ENCODE results near the gene PID1. TPM values are rescaled to one million over a fixed set of nuclear protein-coding genes. Genes with fewer than 3 reads are reported as not detected.

Gene PID1
- total and polyA plus RNA-seq, 10 donors: 3.2 to 30.0 (median 14.7) TPM

DNA sequence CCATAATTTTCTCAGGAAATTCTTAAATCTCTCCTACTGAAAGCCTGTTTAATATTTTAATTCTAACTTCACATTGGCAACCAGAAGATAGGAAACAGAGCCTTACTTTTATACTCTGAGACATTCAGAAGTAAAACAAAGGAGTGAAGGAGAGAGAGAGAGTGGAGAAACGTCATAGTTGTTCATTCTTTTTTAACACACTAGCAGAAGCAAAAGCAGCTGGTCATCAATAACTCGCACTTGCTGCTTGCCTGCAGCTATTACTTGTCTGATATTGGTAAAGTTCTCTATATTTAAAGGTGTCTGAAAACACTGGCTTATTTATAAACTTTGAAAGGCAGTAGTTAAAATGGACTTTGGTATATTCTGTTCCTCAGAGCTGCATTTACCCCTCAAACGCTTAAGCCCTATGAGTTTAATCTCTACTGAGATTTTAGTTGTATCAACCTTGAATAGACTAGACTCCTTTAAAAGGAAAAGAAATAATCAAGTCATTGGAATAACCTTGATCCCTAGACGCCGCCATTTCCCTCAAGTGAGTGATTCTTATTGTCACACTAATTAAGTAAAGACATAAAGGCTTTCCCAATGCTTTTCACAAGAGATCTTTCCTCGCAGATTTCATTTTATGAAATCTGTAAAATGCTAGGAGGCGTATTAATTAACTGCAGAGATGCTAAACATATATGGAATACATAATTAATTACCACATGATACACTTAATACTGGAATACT is 182.0 kb downstream of the PID1 start:
- WGBS, 5 donors: 73 to 85% (median 76%) methylated on average over 7 of the region's 7 CpGs

DNA sequence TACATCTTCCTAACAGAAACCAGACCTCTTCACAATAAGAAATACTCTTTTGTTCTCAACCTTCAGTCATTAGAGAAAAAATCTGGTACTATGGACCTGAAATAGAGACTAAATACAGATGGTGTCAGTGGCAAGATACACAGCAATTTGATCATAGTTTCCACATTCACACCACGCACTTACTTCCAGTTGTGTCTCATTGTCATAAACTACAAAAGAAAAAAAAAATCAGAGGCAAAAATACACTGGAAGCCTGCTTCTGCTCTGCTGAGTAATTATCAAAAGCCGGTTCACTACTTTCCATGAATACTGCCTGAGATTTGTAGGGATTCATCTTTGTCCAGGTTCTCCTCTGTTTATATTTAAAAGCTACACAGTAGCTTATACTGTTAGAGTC is 182.6 kb downstream of the PID1 start:
- Histone ChIP-seq H3K27me3 (replicated peaks in 1 of 7) (no peaks in the 10 kb centered on the region), H3K4me3 (no peak overlapping the region), H3K27ac (no peak overlapping the region), H3K9me3 (no peaks in the 10 kb centered on the region), H3K4me1 (no peaks in the 10 kb centered on the region), H3K36me3 (no peaks in the 10 kb centered on the region)
- intact Hi-C loops (cut with DNase I; ENCODE audit: low total_unique reads): no loop called here
- 82 to 93% (median 91%) methylated on average over 2 of the region's 2 CpGs for WGBS, 5 donors
- DNase-seq: no peak
- no peak for TF ChIP-seq POLR2AphosphoS5 (IDR thresholded peaks at IDR 0.05)
- TF ChIP-seq POLR2A (IDR thresholded peaks at IDR 0.05): no peak
- TF ChIP-seq, protein P1, sequence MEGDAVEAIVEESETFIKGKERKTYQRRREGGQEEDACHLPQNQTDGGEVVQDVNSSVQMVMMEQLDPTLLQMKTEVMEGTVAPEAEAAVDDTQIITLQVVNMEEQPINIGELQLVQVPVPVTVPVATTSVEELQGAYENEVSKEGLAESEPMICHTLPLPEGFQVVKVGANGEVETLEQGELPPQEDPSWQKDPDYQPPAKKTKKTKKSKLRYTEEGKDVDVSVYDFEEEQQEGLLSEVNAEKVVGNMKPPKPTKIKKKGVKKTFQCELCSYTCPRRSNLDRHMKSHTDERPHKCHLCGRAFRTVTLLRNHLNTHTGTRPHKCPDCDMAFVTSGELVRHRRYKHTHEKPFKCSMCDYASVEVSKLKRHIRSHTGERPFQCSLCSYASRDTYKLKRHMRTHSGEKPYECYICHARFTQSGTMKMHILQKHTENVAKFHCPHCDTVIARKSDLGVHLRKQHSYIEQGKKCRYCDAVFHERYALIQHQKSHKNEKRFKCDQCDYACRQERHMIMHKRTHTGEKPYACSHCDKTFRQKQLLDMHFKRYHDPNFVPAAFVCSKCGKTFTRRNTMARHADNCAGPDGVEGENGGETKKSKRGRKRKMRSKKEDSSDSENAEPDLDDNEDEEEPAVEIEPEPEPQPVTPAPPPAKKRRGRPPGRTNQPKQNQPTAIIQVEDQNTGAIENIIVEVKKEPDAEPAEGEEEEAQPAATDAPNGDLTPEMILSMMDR (IDR thresholded peaks at IDR 0.05 in 8 of 11, conservative IDR thresholded peaks at IDR 0.05 in 3 of 11): no peak

More for the DNA sequence above, 182.0 kb downstream of the PID1 start:
- Histone ChIP-seq H3K27me3 (replicated peaks in 1 of 7) (no peaks in the 10 kb centered on the region), H3K4me1 (no peaks in the 10 kb centered on the region), H3K36me3 (no peaks in the 10 kb centered on the region), H3K9me3 (no peaks in the 10 kb centered on the region), H3K27ac (no peak overlapping the region), H3K4me3 (no peak overlapping the region)
- intact Hi-C loops (cut with DNase I; ENCODE audit: low total_unique reads): no loop called here
- TF ChIP-seq POLR2AphosphoS5 (IDR thresholded peaks at IDR 0.05) (no peak), POLR2A (IDR thresholded peaks at IDR 0.05) (no peak)
- TF ChIP-seq, protein P1 (IDR thresholded peaks at IDR 0.05 in 8 of 11, conservative IDR thresholded peaks at IDR 0.05 in 3 of 11): no peak
- DNase-seq: no peak

DNA sequence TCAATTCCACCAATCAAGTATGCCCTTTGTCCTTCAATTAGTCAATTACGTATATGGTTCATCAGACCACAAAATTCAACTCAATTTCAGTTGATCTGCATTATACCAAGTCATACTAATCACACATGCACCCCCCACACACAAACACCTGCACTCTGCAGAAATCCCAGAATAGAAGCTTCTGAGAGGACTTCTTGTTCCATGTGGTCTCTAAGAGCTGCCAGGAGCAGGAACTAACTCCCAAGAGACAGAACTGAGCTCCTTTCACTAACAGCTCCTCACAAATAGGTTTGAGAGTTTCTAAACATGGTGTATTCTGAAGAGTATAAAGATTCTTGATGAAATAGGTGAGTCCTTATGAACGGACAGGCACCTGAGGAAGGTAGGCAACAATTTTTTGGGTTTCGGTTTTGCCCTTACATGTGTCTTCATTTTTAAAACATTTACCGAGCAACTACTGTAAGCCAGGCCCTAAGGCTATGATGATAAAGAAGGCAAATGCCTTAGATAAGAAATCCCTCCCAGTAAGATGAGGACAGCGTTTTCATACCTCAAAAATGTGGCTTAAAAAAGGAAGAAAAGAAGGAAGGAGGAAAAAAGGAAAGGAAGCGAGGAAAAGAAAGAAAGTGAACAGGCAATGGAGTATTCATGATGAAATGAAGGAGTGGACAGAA is 183.1 kb downstream of the PID1 start:
- Histone ChIP-seq H3K4me3 (no peak overlapping the region), H3K27ac (no peak overlapping the region), H3K4me1 (no peaks in the 10 kb centered on the region), H3K9me3 (no peaks in the 10 kb centered on the region), H3K36me3 (no peaks in the 10 kb centered on the region), H3K27me3 (replicated peaks in 1 of 7) (no peaks in the 10 kb centered on the region)
- 74 to 84% (median 83%) methylated on average over 6 of the region's 6 CpGs for WGBS, 5 donors
- no peak for DNase-seq
- TF ChIP-seq POLR2AphosphoS5 (IDR thresholded peaks at IDR 0.05) (no peak), POLR2A (IDR thresholded peaks at IDR 0.05) (no peak)
- TF ChIP-seq, protein P1 (IDR thresholded peaks at IDR 0.05 in 8 of 11, conservative IDR thresholded peaks at IDR 0.05 in 3 of 11): no peak
- intact Hi-C loops (cut with DNase I; ENCODE audit: low total_unique reads): no loop called here

DNA sequence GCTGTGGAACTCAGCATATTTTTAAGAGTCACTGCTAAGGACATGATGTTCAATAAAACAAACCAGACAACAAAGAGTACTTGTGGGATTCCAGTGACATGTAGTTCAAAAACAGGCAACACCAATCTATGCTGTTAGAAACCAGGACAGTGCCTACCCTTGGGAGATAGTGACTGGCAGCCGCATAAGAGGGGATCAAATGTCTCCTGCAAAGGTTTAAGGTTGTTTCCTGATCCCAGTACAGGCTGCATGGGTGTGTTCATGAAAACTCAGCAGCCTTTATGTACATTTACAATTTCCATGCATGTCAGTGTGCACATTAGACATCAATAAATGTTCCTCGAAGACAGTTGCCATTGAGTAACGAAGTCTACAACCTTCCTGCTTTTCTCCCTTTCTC is 183.8 kb downstream of the PID1 start:
- no peak overlapping the region for H3K4me3 ChIP-seq
- peaks cover 0 to 3% (median 0%) of the 10 kb centered on the region in 8 donors for H3K9me3 ChIP-seq
- intact Hi-C loops (cut with DNase I; ENCODE audit: low total_unique reads): no loop called here
- TF ChIP-seq POLR2A (IDR thresholded peaks at IDR 0.05): no peak
- TF ChIP-seq, protein P1 (IDR thresholded peaks at IDR 0.05 in 8 of 11, conservative IDR thresholded peaks at IDR 0.05 in 3 of 11): no peak
- TF ChIP-seq POLR2AphosphoS5 (IDR thresholded peaks at IDR 0.05): no peak
- DNase-seq: no peak
- no peaks in the 10 kb centered on the region for H3K27me3 ChIP-seq (replicated peaks in 1 of 7)
- H3K27ac ChIP-seq: no peak overlapping the region
- no peaks in the 10 kb centered on the region for H3K36me3 ChIP-seq
- WGBS, 5 donors: 74 to 92% (median 85%) methylated on average over 3 of the region's 3 CpGs
- H3K4me1 ChIP-seq: no peaks in the 10 kb centered on the region
